22Rv1 (cell line): ENCODE data around the gene ODAD2.
A peak's percentile ranks its signal among the peaks of the same experiment; 100 is the strongest.

Experiments
- H3K27ac ChIP-seq: fragments of 450-650 bp; 2 replicates; pipeline ENCODE4 v1.5.1; 2017
- CTCF ChIP-seq: fragments of 450-650 bp; IDR thresholded peaks from 2 replicates; pipeline ENCODE4 v1.5.1; 2017; ENCODE audit warnings: mild to moderate bottlenecking
- ZFX ChIP-seq: fragments of 450-650 bp; IDR thresholded peaks from 2 replicates; pipeline ENCODE4 v1.6.1; 2017; ENCODE audit warnings: antibody characterized with exemption, borderline replicate concordance

ODAD2 gene

GRCh38 chr10:27908231-27908630, 90.6 kb downstream of the ODAD2 start:
- TF ChIP-seq CTCF (no peak), ZFX (no peak)
- H3K27ac ChIP-seq: no peak overlapping the region

GRCh38 chr10:27899485-27899884, 99.4 kb downstream of the ODAD2 start:
- H3K27ac ChIP-seq: 0 out of 2 replicates have a peak overlapping the region, but pooled peaks have one; percentile 30

- 0 out of 2 replicates have a peak overlapping the region, but pooled peaks have one; percentile 30 for H3K27ac ChIP-seq
- TF ChIP-seq ZFX: no peak
- TF ChIP-seq CTCF: no peak
Observed at GRCh38 chr10:27899058-27899457, 99.8 kb downstream of the ODAD2 start.

GRCh38 chr10:27893358-27893954, 105.4 kb downstream of the ODAD2 start:
- H3K27ac ChIP-seq: no peak overlapping the region
- TF ChIP-seq CTCF (no peak), ZFX (no peak)

- no peak for TF ChIP-seq CTCF
- TF ChIP-seq ZFX: no peak
- no peak overlapping the region for H3K27ac ChIP-seq
Observed at GRCh38 chr10:27890971-27891370, 107.9 kb downstream of the ODAD2 start.

GRCh38 chr10:27889518-27889917, 109.4 kb downstream of the ODAD2 start:
- TF ChIP-seq ZFX: no peak
- TF ChIP-seq CTCF: no peak

GRCh38 chr10:27884185-27884641, 114.7 kb downstream of the ODAD2 start:
- TF ChIP-seq CTCF: no peak
- TF ChIP-seq ZFX: no peak
- no peak overlapping the region for H3K27ac ChIP-seq

More at GRCh38 chr10:27889518-27889917, 109.4 kb downstream of the ODAD2 start:
- no peak overlapping the region for H3K27ac ChIP-seq

GRCh38 chr10:27878281-27878680, 120.6 kb downstream of the ODAD2 start:
- H3K27ac ChIP-seq: no peak overlapping the region
- TF ChIP-seq CTCF (no peak), ZFX (no peak)
